HuH-7 (cell line): ENCODE data around the gene PLEK2.

Experiments used
- DNase-seq: peaks from one replicate; pipeline ENCODE4 v3.0.0; 2011; ENCODE audit warnings: low spot score

Gene PLEK2

GRCh38 chr14:67397536-67397935 lies 14.4 kb downstream of the PLEK2 start:
- no peak for DNase-seq

- DNase-seq = no peak
These were observed 15.5 kb downstream of the PLEK2 start for GRCh38 chr14:67396381-67396970.

- no peak for DNase-seq
These were observed 16.1 kb downstream of the PLEK2 start for GRCh38 chr14:67395876-67396189.

- DNase-seq = no peak
These were observed 16.7 kb downstream of the PLEK2 start for GRCh38 chr14:67395086-67395875.

GRCh38 chr14:67393689-67394088 lies 18.3 kb downstream of the PLEK2 start:
- DNase-seq = no peak

GRCh38 chr14:67392800-67393199 lies 19.2 kb downstream of the PLEK2 start:
- no peak for DNase-seq

- no peak for DNase-seq
These were observed 19.8 kb downstream of the PLEK2 start for GRCh38 chr14:67392123-67392522.

GRCh38 chr14:67391268-67391667 lies 20.7 kb downstream of the PLEK2 start:
- DNase-seq = no peak

GRCh38 chr14:67389811-67390534 lies 22.0 kb downstream of the PLEK2 start:
- no peak for DNase-seq

GRCh38 chr14:67389275-67389674 lies 22.7 kb downstream of the PLEK2 start:
- no peak for DNase-seq

- no peak for DNase-seq
These were observed 24.8 kb downstream of the PLEK2 start for GRCh38 chr14:67387195-67387594.

- no peak for DNase-seq
These were observed 26.3 kb downstream of the PLEK2 start for GRCh38 chr14:67385618-67386017.

GRCh38 chr14:67385120-67385519 lies 26.8 kb downstream of the PLEK2 start:
- DNase-seq = no peak

- no peak for DNase-seq
These were observed 34.0 kb downstream of the PLEK2 start for GRCh38 chr14:67377916-67378315.

- no peak for DNase-seq
These were observed 38.6 kb downstream of the PLEK2 start for GRCh38 chr14:67373347-67373746.

- no peak for DNase-seq
These were observed 39.1 kb downstream of the PLEK2 start for GRCh38 chr14:67372833-67373232.

GRCh38 chr14:67371247-67372148 lies 40.5 kb downstream of the PLEK2 start:
- no peak for DNase-seq

GRCh38 chr14:67370830-67371229 lies 41.1 kb downstream of the PLEK2 start:
- DNase-seq = no peak

- DNase-seq = no peak
These were observed 46.5 kb downstream of the PLEK2 start for GRCh38 chr14:67365476-67365875.

GRCh38 chr14:67360470-67361206 lies 51.3 kb downstream of the PLEK2 start:
- no peak for DNase-seq

- DNase-seq = peak; percentile 93
These were observed 52.0 kb downstream of the PLEK2 start, which contains the start of the genes ATP6V1D and EIF2S1 for GRCh38 chr14:67359775-67360469. Gene ATP6V1D, minus strand, starts transcription at chr14:67359804. Its CDS starts 106 bp downstream, at chr14:67359698. Gene EIF2S1, plus strand, starts transcription at chr14:67360328. Its CDS starts 4,440 bp downstream, at chr14:67364768.
